CD4-positive, alpha-beta T cell treated with Interleukin-1 beta for 1 hour (primary cell): Measurements from ENCODE around the gene TGFBRAP1.
"Not testable (repeated sequence)": the region's sequence is repeated elsewhere in the genome, so short reads cannot be mapped to it uniquely, and the experiment has no call there.

Source experiments
- DNase-seq, 2 donors: peaks; one replicate each; pipeline ENCODE4 v3.0.0-alpha.2; 2020 to 2022

Gene TGFBRAP1

GRCh38 chr2:105271393-105272045, 58.0 kb downstream of the TGFBRAP1 start:
- DNase-seq, result no peak

- no peak for DNase-seq
Measured at GRCh38 chr2:105269426-105269825, 60.1 kb downstream of the TGFBRAP1 start.

- no peak for DNase-seq
Measured at GRCh38 chr2:105262651-105263091, 66.9 kb downstream of the TGFBRAP1 start.

GRCh38 chr2:105261061-105261460, 68.5 kb downstream of the TGFBRAP1 start:
- DNase-seq, result no peak

- DNase-seq, result no peak
Measured at GRCh38 chr2:105258835-105259350, 70.6 kb downstream of the TGFBRAP1 start.

- DNase-seq, result no peak
Measured at GRCh38 chr2:105257981-105258380, 71.6 kb downstream of the TGFBRAP1 start.

GRCh38 chr2:105256431-105257047, 73.0 kb downstream of the TGFBRAP1 start:
- no peak for DNase-seq

GRCh38 chr2:105255979-105256378, 73.6 kb downstream of the TGFBRAP1 start:
- no peak for DNase-seq

- DNase-seq, result no peak
Measured at GRCh38 chr2:105254531-105255210, 74.9 kb downstream of the TGFBRAP1 start.

- DNase-seq, result no peak
Measured at GRCh38 chr2:105252271-105252670, 77.3 kb downstream of the TGFBRAP1 start.

GRCh38 chr2:105251016-105251648, 78.4 kb downstream of the TGFBRAP1 start:
- not testable (repeated sequence) for DNase-seq

- no peak for DNase-seq
Measured at GRCh38 chr2:105249891-105250290, 79.6 kb downstream of the TGFBRAP1 start.

GRCh38 chr2:105249181-105249580, 80.4 kb downstream of the TGFBRAP1 start:
- DNase-seq, result no peak

GRCh38 chr2:105248316-105249070, 81.0 kb downstream of the TGFBRAP1 start:
- DNase-seq, result no peak

GRCh38 chr2:105244451-105244850, 85.1 kb downstream of the TGFBRAP1 start:
- DNase-seq, result no peak

- DNase-seq, result no peak
Measured at GRCh38 chr2:105243961-105244360, 85.6 kb downstream of the TGFBRAP1 start.

GRCh38 chr2:105242286-105242993, 87.1 kb downstream of the TGFBRAP1 start:
- DNase-seq, result no peak

GRCh38 chr2:105241443-105241842, 88.1 kb downstream of the TGFBRAP1 start, which contains the start of gene GPR45:
Gene GPR45, plus strand, starts transcription at chr2:105241743. Its CDS starts 116 bp downstream, at chr2:105241859.
- DNase-seq, result no peak

GRCh38 chr2:105239924-105240323, 89.6 kb downstream of the TGFBRAP1 start:
- no peak for DNase-seq

GRCh38 chr2:105238664-105239240, 90.8 kb downstream of the TGFBRAP1 start:
- DNase-seq, result no peak

- DNase-seq, result no peak
Measured at GRCh38 chr2:105237045-105237765, 92.3 kb downstream of the TGFBRAP1 start.
